Glomerular visceral epithelial cell (primary cell): ENCODE measurements around the gene TIGD1.

Experiments
- DNase-seq: peaks from one replicate; pipeline ENCODE4 v3.0.0-alpha.2; 2016; ENCODE audit errors: extremely low spot score

The TIGD1 gene

DNA sequence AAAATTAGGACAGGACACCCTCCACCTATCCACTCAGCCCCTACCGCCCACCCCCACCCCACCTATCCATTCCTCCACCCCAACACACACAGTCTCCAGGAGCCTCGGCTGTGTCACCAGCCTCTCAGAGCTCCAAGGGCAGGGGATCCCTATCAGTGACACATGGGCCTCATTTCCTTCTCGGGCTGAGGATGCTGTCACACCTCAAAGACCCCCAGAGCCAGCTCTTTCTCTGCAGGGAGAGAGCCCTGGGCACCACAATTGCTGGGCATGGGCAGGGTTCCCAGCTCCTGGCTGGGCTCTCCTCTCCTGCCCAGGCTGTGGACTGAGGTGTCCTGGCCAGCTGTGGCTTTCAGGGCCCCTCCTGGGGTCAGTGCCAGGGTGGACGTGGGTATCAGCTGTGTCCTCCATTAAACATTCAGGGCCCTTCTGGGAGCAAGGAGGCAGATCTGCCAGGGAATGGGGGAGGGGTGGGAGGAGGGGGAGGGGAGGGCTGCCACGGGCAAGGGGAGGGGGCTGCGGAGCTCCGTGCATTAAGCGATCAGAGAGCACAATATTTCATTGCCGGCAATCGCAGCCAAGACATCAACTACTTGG is 48.5 kb downstream of the TIGD1 start:
- DNase-seq = no peak

DNA sequence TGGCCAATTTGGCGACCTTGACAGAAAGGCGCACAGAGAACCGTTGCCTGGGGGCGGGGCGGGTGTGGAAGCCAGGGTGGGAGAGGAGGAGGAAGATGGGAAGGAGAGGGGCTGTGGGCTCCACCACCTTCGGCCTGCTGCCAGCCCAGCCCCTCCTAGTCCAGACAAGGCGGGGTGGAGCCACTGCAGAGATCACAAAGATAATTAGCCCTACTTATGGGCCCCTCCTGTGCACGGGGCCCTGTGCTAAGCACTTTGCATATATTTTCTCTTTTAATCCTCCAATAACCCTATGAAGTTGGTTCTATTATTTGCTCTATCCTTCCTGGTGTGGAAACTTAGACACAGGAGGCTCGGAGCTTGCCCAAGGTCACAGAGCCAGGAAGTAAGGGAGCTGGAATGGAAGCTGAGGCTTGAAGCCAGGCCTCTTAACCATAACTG is 49.0 kb downstream of the TIGD1 start:
- no peak for DNase-seq

GRCh38 chr2:232498452-232498851 is 51.9 kb downstream of the TIGD1 start:
- DNase-seq = no peak
